Neural progenitor cell (in vitro differentiated cells): Measurements from ENCODE around the gene MYO7B. TPM values are rescaled to one million over a fixed set of nuclear protein-coding genes. Genes with fewer than 3 reads are reported as not detected.

Experiments
- DNase-seq: peaks from one replicate; pipeline ENCODE4 v3.0.0-alpha.2; 2016; ENCODE audit warnings: low spot score
- H2AFZ ChIP-seq: fragments of 200-600 bp; sonication (generic); replicated peaks from 2 replicates; pipeline ENCODE4 v1.6.1; 2016; ENCODE audit warnings: antibody characterized with exemption
- H3F3A ChIP-seq: fragments of 200-600 bp; sonication (generic); 2 replicates; pipeline ENCODE4 v1.6.1; 2016; ENCODE audit warnings: antibody characterized with exemption, low read depth
- H3K27ac ChIP-seq: fragments of 200-600 bp; sonication (generic); 2 replicates; pipeline ENCODE4 v1.5.1; 2016; ENCODE audit warnings: mild to moderate bottlenecking
- H3K27me3 ChIP-seq: fragments of 200-600 bp; sonication (generic); 2 replicates; pipeline ENCODE4 v1.6.1; 2016; ENCODE audit warnings: mild to moderate bottlenecking, moderate library complexity
- H3K36me3 ChIP-seq: fragments of 200-600 bp; sonication (generic); 2 replicates; pipeline ENCODE4 v1.5.1; 2016
- H3K4me1 ChIP-seq: fragments of 200-600 bp; sonication (generic); 2 replicates; pipeline ENCODE4 v1.6.1; 2016; ENCODE audit warnings: mixed run types
- H3K4me2 ChIP-seq: fragments of 200-600 bp; sonication (generic); 2 replicates; pipeline ENCODE4 v1.6.1; 2016
- H3K4me3 ChIP-seq: fragments of 200-600 bp; sonication (generic); 2 replicates; pipeline ENCODE4 v1.5.1; 2016
- H3K79me2 ChIP-seq: fragments of 200-600 bp; sonication (generic); 2 replicates; pipeline ENCODE4 v1.6.1; 2016; ENCODE audit warnings: low read depth
- H3K9ac ChIP-seq: fragments of 200-600 bp; sonication (generic); 2 replicates; pipeline ENCODE4 v1.6.1; 2016
- H3K9me3 ChIP-seq: fragments of 200-600 bp; sonication (generic); 2 replicates; pipeline ENCODE4 v1.5.1; 2016; ENCODE audit warnings: low read depth
- H4K20me1 ChIP-seq: fragments of 200-600 bp; sonication (generic); 2 replicates; pipeline ENCODE4 v1.6.1; 2016; ENCODE audit warnings: low read depth
- H3K27ac Mint-ChIP-seq: 3 replicates; pipeline ENCODE4 v1.8.0; 2021; ENCODE audit warnings: mixed read lengths
- H3K27me3 Mint-ChIP-seq: 2 replicates; pipeline ENCODE4 v1.8.0; 2022; ENCODE audit warnings: low read depth, mild to moderate bottlenecking, inconsistent platforms, moderate library complexity, mixed read lengths; ENCODE audit not compliant: insufficient read depth
- H3K36me3 Mint-ChIP-seq: 3 replicates; pipeline ENCODE4 v1.8.0; 2021; ENCODE audit warnings: mixed read lengths
- H3K4me1 Mint-ChIP-seq: 3 replicates; pipeline ENCODE4 v1.8.0; 2021; ENCODE audit warnings: mixed read lengths
- H3K4me3 Mint-ChIP-seq: 3 replicates; pipeline ENCODE4 v1.8.0; 2021; ENCODE audit warnings: mild to moderate bottlenecking, moderate library complexity, mixed read lengths
- H3K9me3 Mint-ChIP-seq: 3 replicates; pipeline ENCODE4 v1.8.0; 2020; ENCODE audit warnings: mixed read lengths
- EZH2 ChIP-seq: fragments of 200-600 bp; sonication (generic); IDR thresholded peaks from 2 replicates; pipeline ENCODE4 v1.6.1; 2017; ENCODE audit warnings: antibody characterized with exemption, mild to moderate bottlenecking, moderate library complexity
- EZH2phosphoT487 ChIP-seq: fragments of 200-600 bp; sonication (generic); IDR thresholded peaks from 2 replicates; pipeline ENCODE4 v1.6.1; 2017; ENCODE audit warnings: antibody characterized with exemption
- total RNA-seq: library from RNA; depleted of rRNA; stranded (reverse); fragments of >200 nt; gene quantifications from 2 replicates; pipeline ENCODE4 v1.2.3, GENCODE V29; 2015; ENCODE audit warnings: low replicate concordance
- TF ChIP-seq, protein P1 (sequence below): fragments of 200-600 bp; sonication (generic); IDR thresholded peaks from 2 replicates; pipeline ENCODE4 v1.5.1; 2017; ENCODE audit warnings: antibody characterized with exemption, mild to moderate bottlenecking

MYO7B gene
- total RNA-seq, 1 donor from 2014 or later: not detected

DNA sequence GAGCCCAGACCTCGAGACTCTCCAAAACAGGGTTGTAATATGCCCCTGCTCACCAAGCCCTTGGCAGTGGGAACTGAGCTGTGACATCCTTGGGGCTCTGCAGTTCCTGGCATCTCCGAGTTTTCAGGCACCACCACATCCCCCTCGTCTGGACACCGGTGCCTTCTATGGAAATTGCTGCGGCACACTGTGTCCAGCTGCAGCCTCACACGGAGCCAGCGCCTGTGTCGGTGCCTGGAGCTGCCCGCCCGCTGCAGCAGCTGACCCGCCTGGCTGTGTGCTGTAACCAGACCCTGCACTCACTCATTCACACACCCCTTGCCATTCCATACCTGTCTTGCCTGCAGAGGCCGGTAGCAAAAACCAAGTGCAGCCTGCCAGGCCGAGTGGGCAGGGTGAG, 21.0 kb upstream of the MYO7B start:
- no peaks in the 10 kb centered on the region for H3K36me3 ChIP-seq
- peaks cover 100% of the 10 kb centered on the region for H3K79me2 ChIP-seq
- no peaks in the 10 kb centered on the region for H3K9me3 Mint-ChIP-seq
- H3F3A ChIP-seq: no peaks in the 10 kb centered on the region
- H3K4me3 ChIP-seq: no peak overlapping the region
- peaks cover 34% of the 10 kb centered on the region for H3K36me3 Mint-ChIP-seq
- no peaks in the 10 kb centered on the region for H3K27me3 ChIP-seq
- no peaks in the 10 kb centered on the region for H3K4me1 ChIP-seq
- no peak for DNase-seq
- peaks cover 7% of the 10 kb centered on the region for H3K4me1 Mint-ChIP-seq
- H3K27ac Mint-ChIP-seq: no peak overlapping the region
- H3K4me2 ChIP-seq: no peak overlapping the region
- TF ChIP-seq EZH2 (no peak), EZH2phosphoT487 (no peak)
- TF ChIP-seq, protein P1, sequence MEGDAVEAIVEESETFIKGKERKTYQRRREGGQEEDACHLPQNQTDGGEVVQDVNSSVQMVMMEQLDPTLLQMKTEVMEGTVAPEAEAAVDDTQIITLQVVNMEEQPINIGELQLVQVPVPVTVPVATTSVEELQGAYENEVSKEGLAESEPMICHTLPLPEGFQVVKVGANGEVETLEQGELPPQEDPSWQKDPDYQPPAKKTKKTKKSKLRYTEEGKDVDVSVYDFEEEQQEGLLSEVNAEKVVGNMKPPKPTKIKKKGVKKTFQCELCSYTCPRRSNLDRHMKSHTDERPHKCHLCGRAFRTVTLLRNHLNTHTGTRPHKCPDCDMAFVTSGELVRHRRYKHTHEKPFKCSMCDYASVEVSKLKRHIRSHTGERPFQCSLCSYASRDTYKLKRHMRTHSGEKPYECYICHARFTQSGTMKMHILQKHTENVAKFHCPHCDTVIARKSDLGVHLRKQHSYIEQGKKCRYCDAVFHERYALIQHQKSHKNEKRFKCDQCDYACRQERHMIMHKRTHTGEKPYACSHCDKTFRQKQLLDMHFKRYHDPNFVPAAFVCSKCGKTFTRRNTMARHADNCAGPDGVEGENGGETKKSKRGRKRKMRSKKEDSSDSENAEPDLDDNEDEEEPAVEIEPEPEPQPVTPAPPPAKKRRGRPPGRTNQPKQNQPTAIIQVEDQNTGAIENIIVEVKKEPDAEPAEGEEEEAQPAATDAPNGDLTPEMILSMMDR: no peak
- no peak overlapping the region for H3K27ac ChIP-seq
- no peak overlapping the region for H3K9ac ChIP-seq
- no peaks in the 10 kb centered on the region for H3K9me3 ChIP-seq
- H4K20me1 ChIP-seq: peaks cover 100% of the 10 kb centered on the region
- no peak overlapping the region for H2AFZ ChIP-seq
- H3K27me3 Mint-ChIP-seq: peaks cover 3% of the 10 kb centered on the region
- H3K4me3 Mint-ChIP-seq: no peak overlapping the region

DNA sequence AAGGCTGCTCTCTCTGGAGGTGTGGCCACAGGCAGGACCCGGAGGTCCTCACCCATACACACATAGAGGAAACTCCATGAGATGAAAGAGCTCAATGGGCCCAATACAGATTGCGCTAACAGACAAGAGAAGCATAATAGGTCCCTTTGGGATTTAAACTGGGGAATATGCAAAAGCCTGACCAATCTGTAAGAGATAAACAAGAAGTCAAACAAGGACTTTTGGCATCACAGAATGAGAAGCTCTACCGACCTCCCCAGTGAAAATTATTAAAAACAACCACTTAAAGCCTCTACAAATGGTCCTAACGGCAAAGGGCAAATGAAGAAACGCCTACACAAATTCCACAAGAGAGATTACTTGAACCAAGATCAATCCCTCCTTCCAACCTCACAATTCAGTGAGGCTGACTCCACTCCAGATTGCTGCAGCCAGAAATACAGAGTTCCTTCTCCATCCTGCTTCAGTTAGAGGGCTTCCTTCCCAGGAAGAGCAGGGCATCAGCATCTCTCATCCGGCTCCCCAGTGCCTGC, 20.0 kb upstream of the MYO7B start:
- peaks cover 36% of the 10 kb centered on the region for H3K36me3 Mint-ChIP-seq
- no peak overlapping the region for H3K4me3 ChIP-seq

DNA sequence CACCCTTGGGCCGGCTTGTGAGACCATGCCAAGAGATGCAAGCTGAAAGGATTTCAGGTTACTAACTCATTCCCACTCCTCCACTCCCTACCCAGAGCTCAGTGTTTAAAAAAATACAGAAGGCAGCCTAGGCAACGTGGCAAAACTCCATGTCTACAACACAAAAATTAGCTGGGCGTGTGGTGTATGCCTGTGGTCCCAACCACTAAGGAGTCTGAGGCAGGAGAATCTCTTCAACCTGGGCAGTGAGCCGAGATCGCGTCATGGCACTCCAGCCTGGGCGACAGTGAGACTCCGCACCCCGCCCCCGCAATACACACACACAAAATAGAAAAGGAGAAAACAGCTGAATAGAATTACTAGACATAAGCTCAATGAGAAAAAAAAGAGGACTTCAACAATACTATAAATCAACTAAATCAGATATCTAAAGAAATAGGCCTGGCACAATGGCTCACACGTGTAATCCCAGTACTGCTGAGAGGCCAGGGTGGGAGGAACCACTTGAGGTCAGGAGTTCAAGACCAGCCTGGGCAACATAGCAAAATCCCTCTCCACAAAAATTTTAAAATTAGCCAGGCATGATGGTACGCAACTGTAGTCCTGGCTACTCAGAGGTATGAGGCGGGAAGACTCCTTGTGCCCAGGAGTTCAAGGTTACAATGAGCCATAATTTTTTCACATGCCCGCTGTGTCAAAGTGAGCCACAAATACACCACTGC, 19.3 kb upstream of the MYO7B start:
- no peak overlapping the region for H2AFZ ChIP-seq
- H3K4me3 ChIP-seq: no peak overlapping the region
- Mint-ChIP-seq H3K27me3 (peaks cover 3% of the 10 kb centered on the region), H3K9me3 (no peaks in the 10 kb centered on the region), H3K36me3 (peaks cover 35% of the 10 kb centered on the region), H3K4me3 (no peak overlapping the region), H3K27ac (no peak overlapping the region), H3K4me1 (peaks cover 7% of the 10 kb centered on the region)
- peaks cover 96% of the 10 kb centered on the region for H4K20me1 ChIP-seq
- H3K79me2 ChIP-seq: peaks cover 100% of the 10 kb centered on the region
- no peaks in the 10 kb centered on the region for H3K27me3 ChIP-seq
- no peaks in the 10 kb centered on the region for H3K4me1 ChIP-seq
- no peak for DNase-seq
- TF ChIP-seq EZH2 (no peak), EZH2phosphoT487 (no peak)
- TF ChIP-seq, protein P1: no peak
- H3K4me2 ChIP-seq: no peak overlapping the region
- H3F3A ChIP-seq: no peaks in the 10 kb centered on the region
- H3K36me3 ChIP-seq: no peaks in the 10 kb centered on the region
- H3K9ac ChIP-seq: no peak overlapping the region
- H3K27ac ChIP-seq: no peak overlapping the region
- no peaks in the 10 kb centered on the region for H3K9me3 ChIP-seq

More for the DNA sequence above, 20.0 kb upstream of the MYO7B start:
- Histone ChIP-seq H3K79me2 (peaks cover 100% of the 10 kb centered on the region), H4K20me1 (peaks cover 99% of the 10 kb centered on the region), H3K36me3 (no peaks in the 10 kb centered on the region), H3K4me1 (no peaks in the 10 kb centered on the region), H2AFZ (no peak overlapping the region), H3K27ac (no peak overlapping the region), H3K4me2 (no peak overlapping the region), H3K9me3 (no peaks in the 10 kb centered on the region), H3K27me3 (no peaks in the 10 kb centered on the region), H3F3A (no peaks in the 10 kb centered on the region), H3K9ac (no peak overlapping the region)
- H3K9me3 Mint-ChIP-seq: no peaks in the 10 kb centered on the region
- H3K4me3 Mint-ChIP-seq: no peak overlapping the region
- peaks cover 3% of the 10 kb centered on the region for H3K27me3 Mint-ChIP-seq
- H3K27ac Mint-ChIP-seq: no peak overlapping the region
- H3K4me1 Mint-ChIP-seq: peaks cover 7% of the 10 kb centered on the region
- no peak for DNase-seq
- TF ChIP-seq, protein P1: no peak
- no peak for TF ChIP-seq EZH2phosphoT487
- TF ChIP-seq EZH2: no peak
